ENCODE measurements around the gene C10orf143.

- TF ChIP-seq CTCF (conservative IDR thresholded peaks at IDR 0.05; ENCODE audit: low read depth in 2 of 2) (no peak), NANOG (IDR thresholded peaks at IDR 0.05; ENCODE audit: borderline replicate concordance) (no peak), POLR2AphosphoS5 (IDR thresholded peaks at IDR 0.05; ENCODE audit: low read depth) (no peak), EZH2 (IDR thresholded peaks at IDR 0.05; ENCODE audit: low read depth, unreplicated experiment) (no peak), EZH2phosphoT487 (IDR thresholded peaks at IDR 0.05; ENCODE audit: unreplicated experiment) (no peak)
These were observed 66.3 kb downstream of the C10orf143 start for GRCh38 chr10:130044067-130045061.

Measured in GM23338 (cell line).